ENCODE data around the gene COL11A2. TPM values are rescaled to one million over a fixed set of nuclear protein-coding genes. Genes with fewer than 3 reads are reported as not detected.

The COL11A2 gene
- polyA plus RNA-seq, 1 donor from 2014 or later, result 9.8 TPM

DNA sequence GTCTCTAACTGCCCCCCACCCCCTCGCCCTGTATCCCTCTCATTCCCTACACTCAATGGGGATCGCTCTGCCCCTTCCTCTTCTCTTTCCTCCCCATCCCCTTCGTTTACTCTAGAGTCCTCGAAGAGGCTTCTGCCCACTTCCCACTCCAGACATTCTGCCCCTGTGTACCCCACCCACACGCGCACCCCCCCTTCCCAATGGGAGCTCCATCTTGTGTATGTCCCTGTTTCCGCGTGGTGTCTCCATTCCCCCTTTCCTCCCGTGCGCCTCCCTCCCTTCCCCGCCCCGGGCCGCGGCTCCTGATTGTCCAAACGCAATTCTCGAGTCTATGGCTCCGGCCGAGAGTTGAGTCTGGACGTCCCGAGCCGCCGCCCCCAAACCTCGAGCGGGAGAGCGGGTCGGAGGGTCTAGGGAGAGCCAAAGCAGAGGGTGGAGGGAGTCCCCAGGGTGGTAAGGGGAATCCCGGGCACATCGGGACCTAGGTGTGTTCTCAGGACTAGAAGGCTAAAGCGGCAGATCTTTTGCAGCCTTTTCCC, 15.4 kb upstream of the COL11A2 start:
- Histone ChIP-seq H3K27me3 (ENCODE audit: insufficient read depth, low read depth, low read length) (no peaks in the 10 kb centered on the region), H3K9me3 (ENCODE audit: low read length) (no peaks in the 10 kb centered on the region), H3K4me2 (ENCODE audit: low read length) (peak overlapping the region; percentile 98), H3K79me2 (replicated peaks; ENCODE audit: insufficient read depth, low read length) (peaks cover 29% of the 10 kb centered on the region), H3K9ac (ENCODE audit: low read length) (peak overlapping the region; percentile 99), H2AFZ (ENCODE audit: low read depth, low read length) (peak overlapping the region; percentile 88), H3K36me3 (ENCODE audit: insufficient read depth, low read length) (peaks cover 12% of the 10 kb centered on the region), H3F3A (ENCODE audit: insufficient read depth, low read length, poor library complexity, severe bottlenecking) (no peaks in the 10 kb centered on the region), H3K9me2 (ENCODE audit: insufficient read depth, low read length) (no peaks in the 10 kb centered on the region), H3K27ac (ENCODE audit: low read length) (peak overlapping the region; percentile 96), H4K20me1 (ENCODE audit: insufficient read depth) (no peaks in the 10 kb centered on the region), H3K4me3 (ENCODE audit: low read length) (peak overlapping the region; percentile 94)
- TF ChIP-seq SMC3 (conservative IDR thresholded peaks at IDR 0.05; ENCODE audit: poor library complexity) (no peak), EZH2 (IDR thresholded peaks at IDR 0.05; ENCODE audit: borderline replicate concordance, insufficient read depth, low read length, poor library complexity, severe bottlenecking) (no peak)

DNA sequence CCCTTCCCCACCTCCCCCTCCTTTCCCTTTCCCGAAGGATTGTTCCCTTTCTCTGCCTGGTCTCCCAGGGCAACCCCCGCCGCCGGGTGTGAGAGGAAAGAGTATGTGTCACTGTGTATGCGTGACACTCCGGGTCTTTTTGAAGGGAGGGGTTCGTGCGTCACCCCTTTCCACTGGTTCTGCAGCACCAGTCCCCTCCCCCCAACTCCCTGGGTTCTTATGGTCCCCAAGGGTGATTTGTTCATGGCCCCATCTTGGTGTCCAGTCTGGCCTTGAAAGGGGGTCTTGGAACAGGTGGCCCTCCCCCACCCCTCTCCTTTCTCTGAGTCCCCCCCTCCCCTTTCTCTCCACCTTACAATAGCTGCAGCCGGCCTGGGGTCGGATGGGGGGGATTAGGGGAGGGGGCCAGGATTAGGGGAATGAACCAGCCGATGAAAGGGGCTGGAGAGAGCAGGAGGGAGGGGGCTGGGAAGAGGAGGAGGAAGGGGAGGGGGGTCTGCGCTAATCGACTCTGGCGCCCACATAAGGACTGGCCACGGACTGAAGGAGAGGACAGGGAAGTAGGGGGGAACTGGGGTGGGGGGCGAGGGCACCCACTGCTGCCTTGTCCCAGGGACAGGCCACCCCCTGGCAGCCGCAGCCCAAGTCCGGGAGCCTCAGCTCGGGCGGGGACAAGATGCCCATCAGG, 14.7 kb upstream of the COL11A2 start:
- H3F3A ChIP-seq (ENCODE audit: insufficient read depth, low read length, poor library complexity, severe bottlenecking), result no peaks in the 10 kb centered on the region
- H4K20me1 ChIP-seq (ENCODE audit: insufficient read depth), result no peaks in the 10 kb centered on the region
- no peaks in the 10 kb centered on the region for H3K9me3 ChIP-seq (ENCODE audit: low read length)
- H3K9me2 ChIP-seq (ENCODE audit: insufficient read depth, low read length), result no peaks in the 10 kb centered on the region
- H2AFZ ChIP-seq (ENCODE audit: low read depth, low read length), result no peak overlapping the region
- peak overlapping the region; percentile 98 for H3K4me2 ChIP-seq (ENCODE audit: low read length)
- peak overlapping the region; percentile 96 for H3K27ac ChIP-seq (ENCODE audit: low read length)
- TF ChIP-seq EZH2 (IDR thresholded peaks at IDR 0.05; ENCODE audit: borderline replicate concordance, insufficient read depth, low read length, poor library complexity, severe bottlenecking) (no peak), TAF1 (IDR thresholded peaks at IDR 0.05; ENCODE audit: low read depth) (no peak), RAD21 (conservative IDR thresholded peaks at IDR 0.05) (no peak), EP300 (conservative IDR thresholded peaks at IDR 0.05; ENCODE audit: poor library complexity, severe bottlenecking) (no peak), MXI1 (conservative IDR thresholded peaks at IDR 0.05; ENCODE audit: poor library complexity, severe bottlenecking) (no peak), POLR2AphosphoS5 (IDR thresholded peaks at IDR 0.05) (no peak), SMC3 (conservative IDR thresholded peaks at IDR 0.05; ENCODE audit: poor library complexity) (no peak)
- TF ChIP-seq, protein P1, sequence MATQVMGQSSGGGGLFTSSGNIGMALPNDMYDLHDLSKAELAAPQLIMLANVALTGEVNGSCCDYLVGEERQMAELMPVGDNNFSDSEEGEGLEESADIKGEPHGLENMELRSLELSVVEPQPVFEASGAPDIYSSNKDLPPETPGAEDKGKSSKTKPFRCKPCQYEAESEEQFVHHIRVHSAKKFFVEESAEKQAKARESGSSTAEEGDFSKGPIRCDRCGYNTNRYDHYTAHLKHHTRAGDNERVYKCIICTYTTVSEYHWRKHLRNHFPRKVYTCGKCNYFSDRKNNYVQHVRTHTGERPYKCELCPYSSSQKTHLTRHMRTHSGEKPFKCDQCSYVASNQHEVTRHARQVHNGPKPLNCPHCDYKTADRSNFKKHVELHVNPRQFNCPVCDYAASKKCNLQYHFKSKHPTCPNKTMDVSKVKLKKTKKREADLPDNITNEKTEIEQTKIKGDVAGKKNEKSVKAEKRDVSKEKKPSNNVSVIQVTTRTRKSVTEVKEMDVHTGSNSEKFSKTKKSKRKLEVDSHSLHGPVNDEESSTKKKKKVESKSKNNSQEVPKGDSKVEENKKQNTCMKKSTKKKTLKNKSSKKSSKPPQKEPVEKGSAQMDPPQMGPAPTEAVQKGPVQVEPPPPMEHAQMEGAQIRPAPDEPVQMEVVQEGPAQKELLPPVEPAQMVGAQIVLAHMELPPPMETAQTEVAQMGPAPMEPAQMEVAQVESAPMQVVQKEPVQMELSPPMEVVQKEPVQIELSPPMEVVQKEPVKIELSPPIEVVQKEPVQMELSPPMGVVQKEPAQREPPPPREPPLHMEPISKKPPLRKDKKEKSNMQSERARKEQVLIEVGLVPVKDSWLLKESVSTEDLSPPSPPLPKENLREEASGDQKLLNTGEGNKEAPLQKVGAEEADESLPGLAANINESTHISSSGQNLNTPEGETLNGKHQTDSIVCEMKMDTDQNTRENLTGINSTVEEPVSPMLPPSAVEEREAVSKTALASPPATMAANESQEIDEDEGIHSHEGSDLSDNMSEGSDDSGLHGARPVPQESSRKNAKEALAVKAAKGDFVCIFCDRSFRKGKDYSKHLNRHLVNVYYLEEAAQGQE (IDR thresholded peaks at IDR 0.05; ENCODE audit: borderline replicate concordance), result no peak
- TF ChIP-seq, protein P2, sequence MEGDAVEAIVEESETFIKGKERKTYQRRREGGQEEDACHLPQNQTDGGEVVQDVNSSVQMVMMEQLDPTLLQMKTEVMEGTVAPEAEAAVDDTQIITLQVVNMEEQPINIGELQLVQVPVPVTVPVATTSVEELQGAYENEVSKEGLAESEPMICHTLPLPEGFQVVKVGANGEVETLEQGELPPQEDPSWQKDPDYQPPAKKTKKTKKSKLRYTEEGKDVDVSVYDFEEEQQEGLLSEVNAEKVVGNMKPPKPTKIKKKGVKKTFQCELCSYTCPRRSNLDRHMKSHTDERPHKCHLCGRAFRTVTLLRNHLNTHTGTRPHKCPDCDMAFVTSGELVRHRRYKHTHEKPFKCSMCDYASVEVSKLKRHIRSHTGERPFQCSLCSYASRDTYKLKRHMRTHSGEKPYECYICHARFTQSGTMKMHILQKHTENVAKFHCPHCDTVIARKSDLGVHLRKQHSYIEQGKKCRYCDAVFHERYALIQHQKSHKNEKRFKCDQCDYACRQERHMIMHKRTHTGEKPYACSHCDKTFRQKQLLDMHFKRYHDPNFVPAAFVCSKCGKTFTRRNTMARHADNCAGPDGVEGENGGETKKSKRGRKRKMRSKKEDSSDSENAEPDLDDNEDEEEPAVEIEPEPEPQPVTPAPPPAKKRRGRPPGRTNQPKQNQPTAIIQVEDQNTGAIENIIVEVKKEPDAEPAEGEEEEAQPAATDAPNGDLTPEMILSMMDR (IDR thresholded peaks at IDR 0.05; ENCODE audit: poor library complexity, severe bottlenecking), result no peak
- no peaks in the 10 kb centered on the region for H3K27me3 ChIP-seq (ENCODE audit: insufficient read depth, low read depth, low read length)
- H3K4me3 ChIP-seq (ENCODE audit: low read length), result peak overlapping the region; percentile 94
- peaks cover 34% of the 10 kb centered on the region for H3K79me2 ChIP-seq (replicated peaks; ENCODE audit: insufficient read depth, low read length)
- peak overlapping the region; percentile 99 for H3K9ac ChIP-seq (ENCODE audit: low read length)
- peaks cover 12% of the 10 kb centered on the region for H3K36me3 ChIP-seq (ENCODE audit: insufficient read depth, low read length)
